Tongue (tissue), 2 donors: ENCODE results near the gene STK32B. TPM values are rescaled to one million over a fixed set of nuclear protein-coding genes. Genes with fewer than 3 reads are reported as not detected.

Experiments used
- DNase-seq: peaks from one replicate; pipeline ENCODE4 v3.0.0-alpha.2; 2015
- total RNA-seq: library from RNA; depleted of rRNA; stranded (reverse); fragments of >200 nt; gene quantifications from one replicate; pipeline ENCODE4 v1.2.3, GENCODE V29; 2014

STK32B gene
- total RNA-seq, 1 donor from 2014 or later: 3.5 TPM

- DNase-seq: no peak
These were observed 395.4 kb downstream of the STK32B start for GRCh38 chr4:5446595-5447226.

DNA sequence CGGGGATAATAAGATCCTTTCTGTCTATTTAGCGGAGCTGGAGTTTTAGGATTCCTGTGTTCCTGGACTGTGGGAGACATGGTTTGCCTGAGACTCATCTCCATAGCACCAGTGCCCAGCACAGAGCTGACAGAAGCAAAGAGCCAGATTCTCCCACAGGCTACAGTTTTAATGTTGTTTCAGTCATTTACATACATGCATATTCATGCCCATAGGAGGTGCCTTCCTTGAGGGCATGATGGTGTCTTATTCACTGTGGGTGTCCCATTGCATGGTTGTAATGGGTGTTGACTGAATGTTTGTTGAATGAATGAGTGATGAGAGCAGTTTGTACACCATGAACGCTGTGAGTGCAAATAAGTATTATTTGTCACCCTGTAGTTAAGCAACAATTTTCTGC is 396.5 kb downstream of the STK32B start:
- DNase-seq: no peak

GRCh38 chr4:5448221-5448620 is 396.9 kb downstream of the STK32B start:
- DNase-seq: no peak

DNA sequence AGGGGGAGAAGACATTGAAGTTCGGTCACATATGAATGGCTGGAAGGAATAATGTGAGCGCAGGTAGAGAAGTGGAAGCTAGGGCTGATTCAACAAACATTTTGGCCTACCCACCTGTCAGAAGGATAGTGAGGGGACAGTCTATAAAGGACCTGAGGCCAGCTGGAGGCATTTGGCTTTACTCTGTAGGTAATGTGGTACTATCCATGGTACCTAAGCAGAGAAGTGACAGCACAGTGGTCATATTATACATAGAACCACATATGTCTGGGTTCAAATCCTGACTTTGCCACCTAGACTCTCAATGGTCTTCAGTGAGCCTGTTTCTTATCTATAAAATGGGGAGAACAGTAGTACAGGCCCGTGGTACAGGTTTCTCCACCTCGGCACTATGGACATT is 400.0 kb downstream of the STK32B start:
- DNase-seq: no peak

GRCh38 chr4:5452156-5452555 is 400.9 kb downstream of the STK32B start:
- no peak for DNase-seq

- no peak for DNase-seq
These were observed 403.8 kb downstream of the STK32B start for GRCh38 chr4:5455003-5455585.

GRCh38 chr4:5456296-5456845 is 405.1 kb downstream of the STK32B start:
- DNase-seq: no peak

DNA sequence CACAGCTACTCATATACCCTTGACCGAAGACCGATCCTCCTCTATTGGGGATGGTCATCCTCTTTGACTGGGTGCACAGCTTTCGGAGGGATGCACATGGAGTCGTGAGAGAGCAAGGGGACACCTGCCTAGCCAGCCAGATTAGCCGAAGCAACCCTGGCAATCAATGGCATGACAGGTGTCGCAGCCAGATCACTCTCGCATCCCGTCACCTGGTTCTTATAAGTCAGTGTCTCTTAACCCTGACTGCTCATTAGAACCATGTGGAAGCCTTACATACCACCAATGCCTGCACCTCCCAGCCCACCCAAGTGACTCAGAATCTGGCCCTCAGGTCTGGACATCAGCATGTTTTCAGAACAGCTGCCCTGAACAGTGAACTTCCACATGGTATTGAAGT is 407.4 kb downstream of the STK32B start:
- DNase-seq: no peak

GRCh38 chr4:5459236-5459635 is 408.0 kb downstream of the STK32B start:
- no peak for DNase-seq

- DNase-seq: peak; percentile 20
These were observed 409.0 kb downstream of the STK32B start for GRCh38 chr4:5460106-5460801.

DNA sequence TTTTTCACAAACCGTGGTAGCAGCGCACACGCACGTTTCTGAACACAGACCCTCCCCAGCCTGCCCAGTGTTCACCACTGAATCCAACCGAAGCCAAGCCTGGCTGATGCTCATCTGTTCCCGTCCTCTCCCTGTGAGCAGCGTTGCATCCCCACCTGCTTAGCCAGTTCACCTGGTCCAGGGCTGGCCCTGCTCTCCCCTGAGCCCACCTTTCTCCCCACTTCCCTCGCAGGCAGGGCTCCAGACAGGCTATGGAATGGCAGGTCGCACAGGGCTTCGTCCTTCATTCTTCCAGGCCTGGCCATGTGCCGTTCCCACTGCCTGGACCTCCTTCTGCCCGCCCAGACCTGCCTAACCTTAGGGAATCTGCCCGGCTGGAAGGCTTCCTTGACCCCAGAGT is 410.2 kb downstream of the STK32B start:
- DNase-seq: no peak

DNA sequence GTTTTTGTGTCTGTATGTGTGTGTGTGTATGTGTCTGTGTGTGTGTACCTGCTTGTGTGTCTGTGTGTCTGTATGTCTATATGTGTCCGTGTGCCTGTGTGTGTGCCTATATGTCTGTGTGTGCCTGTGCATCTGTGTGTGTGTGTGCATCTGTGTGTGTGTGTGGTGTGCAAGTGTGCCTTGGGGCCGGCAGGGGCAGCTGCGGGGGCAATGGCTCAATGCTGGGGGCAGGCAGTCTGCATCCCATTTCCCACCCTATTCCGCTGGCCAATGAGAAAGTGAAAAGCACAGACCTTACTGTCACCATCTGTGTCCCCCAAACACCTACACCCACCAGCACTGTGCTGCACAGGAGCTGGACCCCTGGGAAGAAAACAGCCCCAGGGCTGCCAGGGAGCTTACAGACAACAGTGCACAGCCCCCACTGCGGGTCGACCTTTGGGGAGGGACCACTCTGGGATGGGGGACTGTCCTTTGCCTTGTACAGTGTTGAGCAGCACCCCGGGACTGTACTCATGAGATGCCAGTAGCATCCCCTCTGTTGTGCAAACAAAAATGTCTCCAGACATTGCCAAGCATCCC is 411.1 kb downstream of the STK32B start:
- DNase-seq: no peak

GRCh38 chr4:5462896-5463295 is 411.6 kb downstream of the STK32B start:
- DNase-seq: no peak

DNA sequence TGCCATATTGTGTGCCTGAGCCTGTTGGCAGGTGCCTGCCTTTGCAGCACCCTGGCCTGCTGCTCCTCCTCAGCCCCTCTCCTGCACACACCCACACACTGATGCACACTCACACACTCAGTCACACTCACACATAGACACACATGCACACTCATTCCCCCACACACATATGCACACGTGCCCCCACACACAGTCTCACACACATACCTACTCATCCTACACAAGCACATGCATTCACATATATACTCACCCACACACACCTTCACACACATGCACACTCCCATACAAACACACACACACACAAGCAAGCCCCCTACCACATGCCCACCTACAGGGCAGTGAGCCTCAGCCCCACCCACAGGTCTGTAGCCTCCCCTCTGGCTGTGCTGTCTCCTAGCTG is 412.1 kb downstream of the STK32B start:
- DNase-seq: no peak

DNA sequence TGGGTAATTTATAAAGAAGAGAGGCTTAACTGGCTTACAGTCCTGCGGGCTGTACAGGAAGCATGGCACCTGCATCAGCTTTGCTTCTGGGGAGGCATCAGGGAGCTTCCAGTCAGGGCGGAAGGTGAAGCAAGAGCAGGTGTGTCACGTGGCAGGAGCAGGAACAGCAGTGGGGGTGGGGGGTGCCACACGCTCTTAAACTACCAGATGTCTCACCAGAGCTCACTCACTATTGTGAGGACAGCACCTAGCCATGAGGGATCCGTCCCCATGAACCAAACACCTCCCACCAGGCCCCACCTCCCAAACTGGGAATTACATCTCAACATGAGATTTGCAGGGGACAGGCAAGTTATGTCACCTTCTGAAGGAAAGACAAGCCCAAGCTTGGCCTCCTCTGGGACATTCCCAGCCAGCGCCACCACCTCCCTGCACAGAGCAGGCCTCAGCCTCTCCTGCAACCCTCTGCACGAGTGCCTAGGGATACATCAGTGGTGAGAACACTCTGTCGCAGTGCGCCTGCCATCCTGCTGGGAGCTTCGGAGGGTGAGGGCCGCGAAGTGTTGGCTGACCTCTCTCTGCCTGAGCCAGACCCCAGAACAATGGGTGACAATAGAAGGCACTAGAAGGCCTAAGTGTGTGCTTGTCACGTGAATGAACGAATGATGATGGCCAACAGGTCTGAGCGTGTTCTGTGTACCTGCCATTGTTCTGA is 412.8 kb downstream of the STK32B start:
- DNase-seq: no peak

DNA sequence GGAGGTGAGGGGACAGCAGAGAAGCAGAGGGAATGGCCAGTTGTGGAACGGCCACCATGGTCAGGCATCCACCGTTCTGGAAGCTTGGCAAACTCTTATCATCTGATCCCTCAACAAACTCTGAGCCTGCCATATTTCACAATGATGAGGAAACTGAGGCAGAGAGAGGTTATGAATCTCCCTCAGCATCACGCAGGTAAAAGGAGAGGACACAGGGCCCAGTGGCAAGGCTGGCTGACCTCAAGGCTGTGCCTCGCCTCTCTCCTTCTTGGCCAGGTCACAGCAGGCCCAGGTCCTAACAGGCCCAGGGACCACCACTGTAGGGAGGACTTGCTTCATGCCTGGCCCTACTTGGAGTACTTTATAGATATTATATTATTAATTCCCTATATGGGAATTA is 414.2 kb downstream of the STK32B start:
- DNase-seq: no peak

GRCh38 chr4:5465956-5466355 is 414.7 kb downstream of the STK32B start:
- no peak for DNase-seq

DNA sequence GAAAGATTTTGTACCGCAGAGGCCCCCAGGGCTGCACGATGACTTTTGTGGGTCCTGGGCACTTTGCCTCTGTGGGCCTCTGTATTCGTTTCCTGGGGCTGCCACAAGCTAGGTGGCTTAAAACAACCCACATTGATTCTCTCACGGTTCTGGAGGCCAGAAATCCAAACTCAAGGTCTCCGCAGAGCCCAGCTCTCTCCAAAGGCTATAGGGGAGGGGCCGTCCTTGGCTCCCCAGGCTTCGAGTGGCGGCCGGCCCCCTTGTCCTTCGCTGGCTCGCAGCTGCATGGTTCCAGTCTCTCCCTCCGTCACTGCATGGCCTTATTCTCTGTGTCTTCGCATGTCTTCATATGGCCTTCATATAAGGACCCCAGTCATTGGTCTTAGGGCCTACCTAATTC is 415.8 kb downstream of the STK32B start:
- DNase-seq: no peak

- DNase-seq: no peak
These were observed 418.0 kb downstream of the STK32B start for GRCh38 chr4:5469151-5469775.

- DNase-seq: no peak
These were observed 418.6 kb downstream of the STK32B start for GRCh38 chr4:5469861-5470260.

DNA sequence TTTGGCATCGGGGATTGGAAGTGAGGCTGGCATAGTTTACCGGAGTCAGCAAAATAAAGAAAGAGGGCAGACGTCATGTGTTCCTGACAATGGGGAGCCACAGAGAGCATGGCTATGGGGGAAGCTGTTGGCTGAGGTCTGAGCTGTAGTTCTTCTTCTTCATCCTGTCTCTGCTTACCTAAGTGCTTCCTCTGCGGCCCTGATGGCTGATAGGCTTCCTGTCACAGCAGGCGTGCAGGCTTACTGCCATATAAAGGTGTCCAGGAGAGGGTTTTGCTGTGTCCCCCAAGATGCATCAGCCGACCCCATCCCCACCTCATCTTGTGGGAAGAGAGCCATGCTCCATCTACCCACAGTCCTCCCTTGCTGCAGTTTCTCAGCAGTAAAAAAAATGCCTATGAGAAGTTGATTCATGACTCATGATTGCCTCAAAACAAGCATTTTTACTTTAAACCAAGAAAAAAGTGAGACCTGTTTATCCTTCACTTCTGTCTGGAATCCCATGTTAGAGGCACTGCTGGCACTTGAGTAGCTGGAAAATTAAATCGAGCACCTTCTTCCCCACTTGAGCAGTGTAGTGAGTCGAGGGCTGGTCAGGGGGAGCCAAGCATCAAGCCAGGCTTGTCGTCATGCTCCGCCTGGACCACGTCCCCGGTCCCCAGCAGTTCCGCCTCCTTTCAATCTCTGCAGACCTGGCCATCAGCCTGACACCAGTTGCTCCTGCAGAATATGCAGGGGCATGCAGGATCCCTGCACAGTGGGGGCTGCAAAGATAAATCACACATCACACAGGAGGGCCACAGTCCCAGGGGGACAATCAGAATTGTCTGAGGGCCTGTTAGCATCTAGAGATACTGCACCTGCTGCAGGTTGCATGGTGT is 419.3 kb downstream of the STK32B start:
- DNase-seq: no peak
